ENCODE measurements around the gene EVL.

EVL gene

GRCh38 chr14:100056964-100057795 is 8.0 kb upstream of the EVL start:
- ATAC-seq, result peak; percentile 54; the same call in 2 of the 3 replicates
- TF ChIP-seq OSR1 (CRISPR knock-in tag; IDR thresholded peaks at IDR 0.05) (no peak), ESRRG (CRISPR knock-in tag; IDR thresholded peaks at IDR 0.05) (no peak), PATZ1 (CRISPR knock-in tag; IDR thresholded peaks at IDR 0.05; ENCODE audit: borderline replicate concordance) (no peak), ISL1 (CRISPR knock-in tag; IDR thresholded peaks at IDR 0.05) (no peak), ZC3H10 (CRISPR knock-in tag; IDR thresholded peaks at IDR 0.05) (no peak), SNAI2 (CRISPR knock-in tag; IDR thresholded peaks at IDR 0.05) (no peak), TOX (CRISPR knock-in tag; IDR thresholded peaks at IDR 0.05; ENCODE audit: borderline replicate concordance) (no peak), ZFP30 (CRISPR knock-in tag; IDR thresholded peaks at IDR 0.05) (no peak), ZFP3 (CRISPR knock-in tag; IDR thresholded peaks at IDR 0.05) (no peak), TCF4 (CRISPR knock-in tag; IDR thresholded peaks at IDR 0.05; ENCODE audit: borderline replicate concordance) (no peak), BACH2 (CRISPR knock-in tag; IDR thresholded peaks at IDR 0.05; ENCODE audit: borderline replicate concordance) (no peak), ZNF8 (CRISPR knock-in tag; IDR thresholded peaks at IDR 0.05) (no peak), PPARA (CRISPR knock-in tag; IDR thresholded peaks at IDR 0.05; ENCODE audit: borderline replicate concordance) (no peak), CSDC2 (CRISPR knock-in tag; IDR thresholded peaks at IDR 0.05) (no peak), GLIS3 (CRISPR knock-in tag; IDR thresholded peaks at IDR 0.05) (no peak), ZNF70 (CRISPR knock-in tag; IDR thresholded peaks at IDR 0.05) (no peak), ARNTL (CRISPR knock-in tag; IDR thresholded peaks at IDR 0.05; ENCODE audit: borderline replicate concordance, low read depth) (no peak)
- TF ChIP-seq, protein P1, sequence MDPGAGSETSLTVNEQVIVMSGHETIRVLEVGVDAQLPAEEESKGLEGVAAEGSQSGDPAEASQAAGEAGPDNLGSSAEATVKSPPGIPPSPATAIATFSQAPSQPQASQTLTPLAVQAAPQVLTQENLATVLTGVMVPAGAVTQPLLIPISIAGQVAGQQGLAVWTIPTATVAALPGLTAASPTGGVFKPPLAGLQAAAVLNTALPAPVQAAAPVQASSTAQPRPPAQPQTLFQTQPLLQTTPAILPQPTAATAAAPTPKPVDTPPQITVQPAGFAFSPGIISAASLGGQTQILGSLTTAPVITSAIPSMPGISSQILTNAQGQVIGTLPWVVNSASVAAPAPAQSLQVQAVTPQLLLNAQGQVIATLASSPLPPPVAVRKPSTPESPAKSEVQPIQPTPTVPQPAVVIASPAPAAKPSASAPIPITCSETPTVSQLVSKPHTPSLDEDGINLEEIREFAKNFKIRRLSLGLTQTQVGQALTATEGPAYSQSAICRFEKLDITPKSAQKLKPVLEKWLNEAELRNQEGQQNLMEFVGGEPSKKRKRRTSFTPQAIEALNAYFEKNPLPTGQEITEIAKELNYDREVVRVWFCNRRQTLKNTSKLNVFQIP (CRISPR knock-in tag; IDR thresholded peaks at IDR 0.05; ENCODE audit: borderline replicate concordance, low read depth), result no peak
- TF ChIP-seq, protein P2, sequence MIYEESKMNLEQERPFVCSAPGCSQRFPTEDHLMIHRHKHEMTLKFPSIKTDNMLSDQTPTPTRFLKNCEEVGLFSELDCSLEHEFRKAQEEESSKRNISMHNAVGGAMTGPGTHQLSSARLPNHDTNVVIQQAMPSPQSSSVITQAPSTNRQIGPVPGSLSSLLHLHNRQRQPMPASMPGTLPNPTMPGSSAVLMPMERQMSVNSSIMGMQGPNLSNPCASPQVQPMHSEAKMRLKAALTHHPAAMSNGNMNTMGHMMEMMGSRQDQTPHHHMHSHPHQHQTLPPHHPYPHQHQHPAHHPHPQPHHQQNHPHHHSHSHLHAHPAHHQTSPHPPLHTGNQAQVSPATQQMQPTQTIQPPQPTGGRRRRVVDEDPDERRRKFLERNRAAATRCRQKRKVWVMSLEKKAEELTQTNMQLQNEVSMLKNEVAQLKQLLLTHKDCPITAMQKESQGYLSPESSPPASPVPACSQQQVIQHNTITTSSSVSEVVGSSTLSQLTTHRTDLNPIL (CRISPR knock-in tag; IDR thresholded peaks at IDR 0.05; ENCODE audit: low read depth), result no peak

DNA sequence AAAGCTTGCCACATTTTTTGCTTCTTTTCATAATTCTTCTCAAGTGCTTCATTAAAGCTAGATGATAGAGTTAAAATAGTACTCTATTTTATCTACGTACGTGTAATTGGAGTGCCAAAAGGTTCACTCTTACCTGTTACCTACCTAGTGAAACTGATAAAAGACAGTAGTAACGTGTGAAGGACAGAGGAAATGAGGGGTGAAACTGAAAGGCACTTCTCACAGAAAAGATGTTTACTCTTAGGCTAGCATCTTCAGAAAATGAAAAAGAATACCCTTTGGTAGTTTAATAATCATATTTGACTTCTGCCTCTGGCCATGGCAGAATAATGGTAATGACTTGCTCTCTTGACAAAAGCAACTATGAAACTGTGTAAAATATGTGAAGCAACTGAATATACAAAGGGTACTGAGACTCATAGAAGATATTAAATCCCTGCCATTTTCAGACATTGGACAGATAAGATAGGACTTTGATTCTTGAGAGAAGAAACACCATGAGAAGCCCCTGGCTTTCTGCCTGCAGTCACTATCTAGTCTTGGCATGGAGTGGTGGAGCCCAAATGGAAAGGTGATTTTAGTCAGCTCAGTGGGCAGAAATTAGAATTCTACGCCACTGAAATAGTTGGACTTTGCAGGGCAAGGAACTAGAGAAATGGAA is 6.3 kb upstream of the EVL start:
- no peak for ATAC-seq

More for the DNA sequence above, 6.3 kb upstream of the EVL start:
- TF ChIP-seq ZNF8 (CRISPR knock-in tag; IDR thresholded peaks at IDR 0.05), result no peak
- TF ChIP-seq, protein P1 (CRISPR knock-in tag; IDR thresholded peaks at IDR 0.05; ENCODE audit: borderline replicate concordance, low read depth), result no peak
- TF ChIP-seq ZNF70 (CRISPR knock-in tag; IDR thresholded peaks at IDR 0.05), result no peak
- no peak for TF ChIP-seq PATZ1 (CRISPR knock-in tag; IDR thresholded peaks at IDR 0.05; ENCODE audit: borderline replicate concordance)
- no peak for TF ChIP-seq ZC3H10 (CRISPR knock-in tag; IDR thresholded peaks at IDR 0.05)
- TF ChIP-seq TOX (CRISPR knock-in tag; IDR thresholded peaks at IDR 0.05; ENCODE audit: borderline replicate concordance), result no peak
- TF ChIP-seq SNAI2 (CRISPR knock-in tag; IDR thresholded peaks at IDR 0.05), result no peak
- TF ChIP-seq, protein P3, sequence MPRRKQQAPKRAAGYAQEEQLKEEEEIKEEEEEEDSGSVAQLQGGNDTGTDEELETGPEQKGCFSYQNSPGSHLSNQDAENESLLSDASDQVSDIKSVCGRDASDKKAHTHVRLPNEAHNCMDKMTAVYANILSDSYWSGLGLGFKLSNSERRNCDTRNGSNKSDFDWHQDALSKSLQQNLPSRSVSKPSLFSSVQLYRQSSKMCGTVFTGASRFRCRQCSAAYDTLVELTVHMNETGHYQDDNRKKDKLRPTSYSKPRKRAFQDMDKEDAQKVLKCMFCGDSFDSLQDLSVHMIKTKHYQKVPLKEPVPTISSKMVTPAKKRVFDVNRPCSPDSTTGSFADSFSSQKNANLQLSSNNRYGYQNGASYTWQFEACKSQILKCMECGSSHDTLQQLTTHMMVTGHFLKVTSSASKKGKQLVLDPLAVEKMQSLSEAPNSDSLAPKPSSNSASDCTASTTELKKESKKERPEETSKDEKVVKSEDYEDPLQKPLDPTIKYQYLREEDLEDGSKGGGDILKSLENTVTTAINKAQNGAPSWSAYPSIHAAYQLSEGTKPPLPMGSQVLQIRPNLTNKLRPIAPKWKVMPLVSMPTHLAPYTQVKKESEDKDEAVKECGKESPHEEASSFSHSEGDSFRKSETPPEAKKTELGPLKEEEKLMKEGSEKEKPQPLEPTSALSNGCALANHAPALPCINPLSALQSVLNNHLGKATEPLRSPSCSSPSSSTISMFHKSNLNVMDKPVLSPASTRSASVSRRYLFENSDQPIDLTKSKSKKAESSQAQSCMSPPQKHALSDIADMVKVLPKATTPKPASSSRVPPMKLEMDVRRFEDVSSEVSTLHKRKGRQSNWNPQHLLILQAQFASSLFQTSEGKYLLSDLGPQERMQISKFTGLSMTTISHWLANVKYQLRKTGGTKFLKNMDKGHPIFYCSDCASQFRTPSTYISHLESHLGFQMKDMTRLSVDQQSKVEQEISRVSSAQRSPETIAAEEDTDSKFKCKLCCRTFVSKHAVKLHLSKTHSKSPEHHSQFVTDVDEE (CRISPR knock-in tag; IDR thresholded peaks at IDR 0.05), result no peak
- no peak for TF ChIP-seq ISL1 (CRISPR knock-in tag; IDR thresholded peaks at IDR 0.05)
- no peak for TF ChIP-seq ZNF565 (CRISPR knock-in tag; conservative IDR thresholded peaks at IDR 0.05; ENCODE audit: low read depth)
- TF ChIP-seq, protein P4, sequence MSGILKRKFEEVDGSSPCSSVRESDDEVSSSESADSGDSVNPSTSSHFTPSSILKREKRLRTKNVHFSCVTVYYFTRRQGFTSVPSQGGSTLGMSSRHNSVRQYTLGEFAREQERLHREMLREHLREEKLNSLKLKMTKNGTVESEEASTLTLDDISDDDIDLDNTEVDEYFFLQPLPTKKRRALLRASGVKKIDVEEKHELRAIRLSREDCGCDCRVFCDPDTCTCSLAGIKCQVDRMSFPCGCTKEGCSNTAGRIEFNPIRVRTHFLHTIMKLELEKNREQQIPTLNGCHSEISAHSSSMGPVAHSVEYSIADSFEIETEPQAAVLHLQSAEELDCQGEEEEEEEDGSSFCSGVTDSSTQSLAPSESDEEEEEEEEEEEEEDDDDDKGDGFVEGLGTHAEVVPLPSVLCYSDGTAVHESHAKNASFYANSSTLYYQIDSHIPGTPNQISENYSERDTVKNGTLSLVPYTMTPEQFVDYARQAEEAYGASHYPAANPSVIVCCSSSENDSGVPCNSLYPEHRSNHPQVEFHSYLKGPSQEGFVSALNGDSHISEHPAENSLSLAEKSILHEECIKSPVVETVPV (CRISPR knock-in tag; IDR thresholded peaks at IDR 0.05), result no peak
- no peak for TF ChIP-seq ESRRG (CRISPR knock-in tag; IDR thresholded peaks at IDR 0.05)
- no peak for TF ChIP-seq ZFP3 (CRISPR knock-in tag; IDR thresholded peaks at IDR 0.05)
- no peak for TF ChIP-seq BACH2 (CRISPR knock-in tag; IDR thresholded peaks at IDR 0.05; ENCODE audit: borderline replicate concordance)
- TF ChIP-seq, protein P2 (CRISPR knock-in tag; IDR thresholded peaks at IDR 0.05; ENCODE audit: low read depth), result no peak
- TF ChIP-seq TCF4 (CRISPR knock-in tag; IDR thresholded peaks at IDR 0.05; ENCODE audit: borderline replicate concordance), result no peak

Data from SK-N-SH treated with all-trans-retinoic acid at 6 μM for 48 hours (cell line).